Mesodermal cell (in vitro differentiated cells): ENCODE data around the gene APMAP.

Source experiments
- H3K27ac ChIP-seq: 2 replicates; pipeline ENCODE4 v1.7.0; 2013; ENCODE audit warnings: mild to moderate bottlenecking, low read depth, low read length, moderate library complexity; ENCODE audit not compliant: severe bottlenecking
- H3K36me3 ChIP-seq: 2 replicates; pipeline ENCODE4 v1.7.1; 2013; ENCODE audit warnings: mild to moderate bottlenecking, low read length, moderate library complexity; ENCODE audit not compliant: control insufficient read depth, insufficient read depth
- H3K4me1 ChIP-seq: one replicate; pipeline ENCODE4 v1.7.1; 2013; ENCODE audit warnings: mild to moderate bottlenecking, low read length; ENCODE audit not compliant: insufficient read depth, control insufficient read depth, poor library complexity, severe bottlenecking
- H3K4me3 ChIP-seq: 2 replicates; pipeline ENCODE4 v1.7.0; 2013; ENCODE audit warnings: low read length, control low read depth, mild to moderate bottlenecking; ENCODE audit not compliant: insufficient read depth, poor library complexity, severe bottlenecking; ENCODE audit errors: extremely low read depth
- H3K9me3 ChIP-seq: 2 replicates; pipeline ENCODE4 v1.7.1; 2013; ENCODE audit warnings: mild to moderate bottlenecking, low read length, moderate library complexity; ENCODE audit not compliant: control insufficient read depth
- WGBS, 2 experiments: methylation state at CpG; one replicate each; pipeline ENCODE4 v1.1.5; 2013; ENCODE audit warnings: missing lambda C conversion rate in 2 of 2; ENCODE audit not compliant: insufficient coverage in 2 of 2; 5-methylcytosine and 5-hydroxymethylcytosine counted together

The APMAP gene

GRCh38 chr20:25023356-25023755 lies 30.8 kb upstream of the APMAP start:
- Histone ChIP-seq H3K36me3 (no peaks in the 10 kb centered on the region), H3K4me1 (no peaks in the 10 kb centered on the region), H3K4me3 (no peak overlapping the region), H3K9me3 (no peaks in the 10 kb centered on the region), H3K27ac (no peak overlapping the region)
- 80 to 88% methylated on average over 9 of the region's 10 CpGs for WGBS, 2 experiments

DNA sequence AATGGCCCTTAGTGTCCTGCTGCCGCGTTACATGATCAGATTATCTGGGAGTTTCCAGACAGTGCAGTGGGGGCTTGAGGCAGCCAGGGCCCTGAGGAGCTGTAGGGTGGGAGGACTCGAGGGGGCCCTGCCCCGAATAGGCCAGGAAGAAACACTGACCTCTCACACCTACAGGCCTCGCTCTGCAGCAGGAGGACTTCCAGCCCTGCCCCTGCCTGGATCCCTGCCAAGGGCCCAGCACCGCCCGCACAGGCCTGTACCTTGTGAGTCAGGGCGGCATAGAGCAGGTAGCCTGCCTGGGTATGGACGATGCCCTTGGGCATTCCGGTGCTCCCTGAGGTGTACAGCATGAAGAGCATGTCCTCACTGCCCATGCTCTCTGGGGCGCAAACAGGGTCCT lies 30.1 kb upstream of the APMAP start:
- no peak overlapping the region for H3K27ac ChIP-seq
- H3K9me3 ChIP-seq, result no peaks in the 10 kb centered on the region
- WGBS, 2 experiments, result 85 to 92% methylated on average over 9 to 11 of the region's 11 CpGs
- H3K4me3 ChIP-seq, result no peak overlapping the region
- no peaks in the 10 kb centered on the region for H3K36me3 ChIP-seq
- no peaks in the 10 kb centered on the region for H3K4me1 ChIP-seq

GRCh38 chr20:25021336-25021735 lies 28.8 kb upstream of the APMAP start:
- no peaks in the 10 kb centered on the region for H3K36me3 ChIP-seq
- no peak overlapping the region for H3K4me3 ChIP-seq
- WGBS, 2 experiments, result 86 to 91% methylated on average over 4 to 6 of the region's 6 CpGs
- H3K4me1 ChIP-seq, result no peaks in the 10 kb centered on the region
- no peaks in the 10 kb centered on the region for H3K9me3 ChIP-seq
- H3K27ac ChIP-seq, result no peak overlapping the region

DNA sequence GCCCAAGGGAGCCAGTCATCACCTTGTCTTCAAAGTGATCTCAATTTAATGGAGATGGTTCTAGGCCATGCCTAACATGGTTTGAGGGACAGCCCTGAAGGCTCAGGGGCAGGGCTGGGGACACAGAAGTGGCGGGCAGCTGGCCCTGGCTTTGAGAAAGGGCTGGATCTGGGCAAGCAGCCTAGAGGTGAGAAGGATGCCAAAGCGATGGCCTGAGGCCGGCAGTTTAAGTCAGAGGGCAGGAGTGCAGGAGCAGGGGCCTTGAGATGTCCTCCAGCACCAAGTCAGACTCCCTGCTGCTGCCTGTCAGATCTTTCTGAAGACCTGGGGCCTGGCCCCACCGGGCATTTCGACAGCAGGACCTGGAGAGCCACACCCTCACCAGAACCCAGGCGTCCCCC lies 28.4 kb upstream of the APMAP start:
- no peaks in the 10 kb centered on the region for H3K9me3 ChIP-seq
- 93 to 95% methylated on average over 6 of the region's 6 CpGs for WGBS, 2 experiments
- no peaks in the 10 kb centered on the region for H3K36me3 ChIP-seq
- no peak overlapping the region for H3K4me3 ChIP-seq
- H3K4me1 ChIP-seq, result no peaks in the 10 kb centered on the region
- H3K27ac ChIP-seq, result no peak overlapping the region

DNA sequence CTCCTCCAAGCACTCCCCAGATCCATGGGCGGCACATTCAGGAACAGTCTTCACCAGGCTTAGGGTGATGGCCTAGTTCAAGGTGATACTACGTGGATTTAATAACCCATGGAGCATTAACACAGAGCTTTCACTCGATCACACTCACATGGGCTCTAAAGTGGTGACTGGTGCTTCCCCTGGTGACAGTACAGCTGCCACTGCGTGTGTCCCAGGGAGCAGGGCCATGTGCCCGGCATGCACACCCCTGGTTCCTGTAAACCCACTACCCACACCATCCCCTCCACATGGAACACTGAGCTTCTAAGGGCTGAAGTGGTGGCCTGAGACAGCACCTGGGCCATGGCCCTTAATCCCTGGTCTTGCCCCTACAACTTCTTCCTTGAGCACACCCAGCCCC lies 27.8 kb upstream of the APMAP start:
- Histone ChIP-seq H3K9me3 (no peaks in the 10 kb centered on the region), H3K36me3 (no peaks in the 10 kb centered on the region), H3K4me1 (no peaks in the 10 kb centered on the region), H3K27ac (no peak overlapping the region), H3K4me3 (no peak overlapping the region)
- 82 to 90% methylated on average over 3 to 5 of the region's 5 CpGs for WGBS, 2 experiments

- WGBS, 2 experiments, result 83 to 88% methylated on average over 16 of the region's 16 CpGs
- H3K9me3 ChIP-seq, result no peaks in the 10 kb centered on the region
These were observed 27.0 kb upstream of the APMAP start for GRCh38 chr20:25019381-25020155.

GRCh38 chr20:25018841-25019240 lies 26.3 kb upstream of the APMAP start:
- Histone ChIP-seq H3K9me3 (no peaks in the 10 kb centered on the region), H3K4me3 (no peak overlapping the region), H3K36me3 (no peaks in the 10 kb centered on the region), H3K27ac (no peak overlapping the region), H3K4me1 (no peaks in the 10 kb centered on the region)
- 92 to 93% methylated on average over 5 to 6 of the region's 6 CpGs for WGBS, 2 experiments

More at GRCh38 chr20:25019381-25020155, 27.0 kb upstream of the APMAP start:
- H3K36me3 ChIP-seq, result no peaks in the 10 kb centered on the region
- no peak overlapping the region for H3K4me3 ChIP-seq
- no peaks in the 10 kb centered on the region for H3K4me1 ChIP-seq
- no peak overlapping the region for H3K27ac ChIP-seq

DNA sequence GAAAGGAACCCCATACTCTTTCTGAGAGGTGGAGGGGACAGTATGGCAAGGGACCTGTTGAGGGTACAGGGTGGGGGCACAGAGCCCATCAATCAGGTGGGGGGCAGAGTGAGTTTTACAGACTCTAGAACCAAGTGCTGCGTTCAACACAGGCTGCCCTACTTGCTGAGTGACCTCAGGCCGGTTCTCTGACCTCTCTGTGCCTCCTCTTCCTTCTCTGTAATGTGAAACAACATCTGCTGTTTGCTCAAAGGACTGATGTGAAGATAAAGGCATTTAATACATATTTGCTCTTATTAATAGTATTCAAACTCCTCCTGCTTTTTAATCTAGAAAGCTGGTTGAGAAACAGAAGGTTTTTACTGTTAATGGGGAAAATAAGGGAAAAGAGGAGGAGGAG lies 25.9 kb upstream of the APMAP start:
- Histone ChIP-seq H3K36me3 (no peaks in the 10 kb centered on the region), H3K27ac (no peak overlapping the region), H3K9me3 (no peaks in the 10 kb centered on the region), H3K4me3 (no peak overlapping the region), H3K4me1 (no peaks in the 10 kb centered on the region)
- 43 to 100% methylated on average over 1 to 2 of the region's 2 CpGs for WGBS, 2 experiments

DNA sequence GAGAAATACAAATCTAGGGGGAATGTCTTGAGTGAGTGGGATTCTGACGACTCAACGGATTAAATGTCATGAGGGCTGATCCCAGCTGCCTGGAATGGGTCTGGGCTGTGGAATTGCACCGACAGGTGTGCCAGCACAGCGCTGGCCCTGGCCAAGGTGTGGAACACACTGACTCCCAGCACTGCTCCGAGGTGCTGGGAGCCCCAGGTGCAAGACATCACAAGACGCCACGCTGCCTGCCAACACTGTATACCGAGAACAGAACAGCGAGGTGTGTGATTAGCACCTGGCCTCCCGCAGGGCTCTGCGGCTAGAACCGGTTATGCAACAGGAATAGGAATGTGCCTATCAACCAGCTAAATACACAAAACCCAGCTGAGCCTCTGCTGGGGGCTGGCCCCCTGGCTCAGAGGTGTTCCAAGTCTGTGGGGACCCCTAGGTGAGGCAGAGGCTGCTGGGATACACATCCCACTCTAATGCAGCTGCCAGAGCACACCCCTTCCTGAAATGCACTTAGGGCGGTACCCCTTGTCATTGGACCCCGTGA lies 24.8 kb upstream of the APMAP start:
- Histone ChIP-seq H3K36me3 (no peaks in the 10 kb centered on the region), H3K4me1 (no peaks in the 10 kb centered on the region), H3K4me3 (no peak overlapping the region), H3K9me3 (no peaks in the 10 kb centered on the region), H3K27ac (no peak overlapping the region)
- WGBS, 2 experiments, result 79 to 88% methylated on average over 11 to 13 of the region's 14 CpGs

GRCh38 chr20:25016471-25016870 lies 23.9 kb upstream of the APMAP start:
- no peaks in the 10 kb centered on the region for H3K36me3 ChIP-seq
- no peaks in the 10 kb centered on the region for H3K4me1 ChIP-seq
- 90 to 93% methylated on average over 9 of the region's 11 CpGs for WGBS, 2 experiments
- no peaks in the 10 kb centered on the region for H3K9me3 ChIP-seq
- H3K27ac ChIP-seq, result no peak overlapping the region
- no peak overlapping the region for H3K4me3 ChIP-seq

GRCh38 chr20:25015986-25016385 lies 23.4 kb upstream of the APMAP start:
- Histone ChIP-seq H3K9me3 (no peaks in the 10 kb centered on the region), H3K4me3 (no peak overlapping the region), H3K27ac (no peak overlapping the region), H3K36me3 (no peaks in the 10 kb centered on the region), H3K4me1 (no peaks in the 10 kb centered on the region)
- WGBS, 2 experiments, result 84 to 93% methylated on average over 7 to 9 of the region's 11 CpGs
